HEK293 (cell line): ENCODE results near the gene ZC3H18.
A peak's percentile ranks its signal among the peaks of the same experiment; 100 is the strongest.

Source experiments
- HOXA7 ChIP-seq: sonication (generic); formaldehyde crosslinking; IDR thresholded peaks from 2 replicates; pipeline ENCODE4 v1.8.1; 2022; ENCODE audit warnings: missing genetic modification reagents, borderline replicate concordance
- INSM2 ChIP-seq: fragments of 450-650 bp; formaldehyde crosslinking; IDR thresholded peaks from 2 replicates; pipeline ENCODE4 v1.5.1; 2016; ENCODE audit warnings: missing biosample characterization, missing genetic modification characterization
- KLF9 ChIP-seq: fragments of 450-650 bp; formaldehyde crosslinking; IDR thresholded peaks from 2 replicates; pipeline ENCODE4 v1.5.1; 2016; ENCODE audit warnings: missing biosample characterization, missing genetic modification characterization, low read depth
- MEIS1 ChIP-seq: sonication (generic); formaldehyde crosslinking; IDR thresholded peaks from 2 replicates; pipeline ENCODE4 v1.8.1; 2022; ENCODE audit warnings: missing genetic modification reagents, mild to moderate bottlenecking, borderline replicate concordance
- PRDM10 ChIP-seq: fragments of 450-650 bp; formaldehyde crosslinking; IDR thresholded peaks from 2 replicates; pipeline ENCODE4 v1.5.1; 2016; ENCODE audit warnings: missing biosample characterization, missing genetic modification characterization
- REST ChIP-seq: fragments of 450-650 bp; formaldehyde crosslinking; IDR thresholded peaks from 2 replicates; pipeline ENCODE4 v1.5.1; 2016; ENCODE audit warnings: missing biosample characterization, missing genetic modification characterization
- TSHZ1 ChIP-seq: fragments of 450-650 bp; formaldehyde crosslinking; IDR thresholded peaks from 2 replicates; pipeline ENCODE4 v1.5.1; 2016; ENCODE audit warnings: missing biosample characterization, missing genetic modification characterization, borderline replicate concordance
- YY2 ChIP-seq: fragments of 450-650 bp; formaldehyde crosslinking; IDR thresholded peaks from 2 replicates; pipeline ENCODE4 v1.5.1; 2016; ENCODE audit warnings: missing biosample characterization, missing genetic modification characterization
- ZBTB8A ChIP-seq: fragments of 450-650 bp; formaldehyde crosslinking; IDR thresholded peaks from 2 replicates; pipeline ENCODE4 v1.5.1; 2016; ENCODE audit warnings: missing biosample characterization, missing genetic modification characterization
- ZIC2 ChIP-seq: fragments of 450-650 bp; formaldehyde crosslinking; IDR thresholded peaks from 2 replicates; pipeline ENCODE4 v1.5.1; 2016; ENCODE audit warnings: missing biosample characterization, missing genetic modification characterization
- ZNF350 ChIP-seq: fragments of 450-650 bp; formaldehyde crosslinking; IDR thresholded peaks from 2 replicates; pipeline ENCODE4 v1.5.0; 2017; ENCODE audit warnings: missing biosample characterization, mild to moderate bottlenecking, missing genetic modification characterization
- ZNF416 ChIP-seq: fragments of 450-650 bp; formaldehyde crosslinking; IDR thresholded peaks from 2 replicates; pipeline ENCODE4 v1.5.1; 2016; ENCODE audit warnings: missing biosample characterization, missing genetic modification characterization
- ZNF423 ChIP-seq: fragments of 450-650 bp; formaldehyde crosslinking; IDR thresholded peaks from 2 replicates; pipeline ENCODE4 v1.5.1; 2016; ENCODE audit warnings: missing biosample characterization, missing genetic modification characterization
- ZNF585B ChIP-seq: fragments of 450-650 bp; formaldehyde crosslinking; IDR thresholded peaks from 2 replicates; pipeline ENCODE4 v1.5.1; 2016; ENCODE audit warnings: missing biosample characterization, missing genetic modification characterization
- ZNF600 ChIP-seq: fragments of 450-650 bp; formaldehyde crosslinking; IDR thresholded peaks from 2 replicates; pipeline ENCODE4 v1.5.1; 2016; ENCODE audit warnings: missing biosample characterization, missing genetic modification characterization
- ZNF623 ChIP-seq: fragments of 450-650 bp; formaldehyde crosslinking; IDR thresholded peaks from 2 replicates; pipeline ENCODE4 v1.5.1; 2016; ENCODE audit warnings: missing biosample characterization, missing genetic modification characterization
- ZNF639 ChIP-seq: fragments of 450-650 bp; formaldehyde crosslinking; IDR thresholded peaks from 2 replicates; pipeline ENCODE4 v1.5.1; 2016; ENCODE audit warnings: missing biosample characterization, missing genetic modification characterization
- ZNF658 ChIP-seq: fragments of 450-650 bp; formaldehyde crosslinking; IDR thresholded peaks from 2 replicates; pipeline ENCODE4; 2016; ENCODE audit warnings: missing biosample characterization, missing genetic modification characterization
- ZNF747 ChIP-seq: fragments of 450-650 bp; formaldehyde crosslinking; IDR thresholded peaks from 2 replicates; pipeline ENCODE4 v1.5.1; 2016; ENCODE audit warnings: missing biosample characterization, missing genetic modification characterization
- ZNF776 ChIP-seq: fragments of 450-650 bp; formaldehyde crosslinking; IDR thresholded peaks from 2 replicates; pipeline ENCODE4 v1.5.0; 2017; ENCODE audit warnings: missing biosample characterization, missing genetic modification characterization, borderline replicate concordance
- ZNF791 ChIP-seq: fragments of 450-650 bp; formaldehyde crosslinking; IDR thresholded peaks from 2 replicates; pipeline ENCODE4 v1.5.1; 2016; ENCODE audit warnings: missing biosample characterization, missing genetic modification characterization
- ZNF837 ChIP-seq: fragments of 450-650 bp; formaldehyde crosslinking; IDR thresholded peaks from 2 replicates; pipeline ENCODE4 v1.5.1; 2016; ENCODE audit warnings: missing biosample characterization, missing genetic modification characterization
- ZSCAN23 ChIP-seq: fragments of 450-650 bp; formaldehyde crosslinking; IDR thresholded peaks from 2 replicates; pipeline ENCODE4 v1.5.1; 2016; ENCODE audit warnings: missing biosample characterization, missing genetic modification characterization
- ZSCAN30 ChIP-seq: fragments of 450-650 bp; IDR thresholded peaks from 2 replicates; pipeline ENCODE4 v1.5.1; 2018; ENCODE audit warnings: missing biosample characterization, mild to moderate bottlenecking, missing genetic modification characterization, moderate library complexity
- ZXDB ChIP-seq: fragments of 450-650 bp; formaldehyde crosslinking; IDR thresholded peaks from 2 replicates; pipeline ENCODE4 v1.5.1; 2016; ENCODE audit warnings: missing biosample characterization, missing genetic modification characterization

ZC3H18 gene

GRCh38 chr16:88662843-88663606 is 92.8 kb downstream of the ZC3H18 start, which contains the start of gene MVD (continued):
- no peak for TF ChIP-seq ZSCAN23 (tag by site-specific recombination)
- no peak for TF ChIP-seq ZNF747 (tag by site-specific recombination)
- no peak for TF ChIP-seq ZNF791 (tag by site-specific recombination)
- no peak for TF ChIP-seq MEIS1 (CRISPR knock-in tag)
- TF ChIP-seq ZXDB: peak; percentile 77; the same call in 1 of the 2 replicates
- no peak for TF ChIP-seq INSM2
- TF ChIP-seq ZNF600 (tag by site-specific recombination): no peak
- no peak for TF ChIP-seq ZNF585B (tag by site-specific recombination)
- no peak for TF ChIP-seq ZNF623 (tag by site-specific recombination)
- TF ChIP-seq ZBTB8A: peak; percentile 95
- 0 out of 2 replicates have a peak, but pooled peaks have one; percentile 44 for TF ChIP-seq YY2 (tag by site-specific recombination)
- TF ChIP-seq HOXA7 (CRISPR knock-in tag): no peak
- TF ChIP-seq REST (tag by site-specific recombination): no peak
- no peak for TF ChIP-seq ZNF423
- no peak for TF ChIP-seq TSHZ1
- TF ChIP-seq ZIC2 (tag by site-specific recombination): peak; percentile 82
- no peak for TF ChIP-seq ZNF776 (tag by site-specific recombination)
- TF ChIP-seq PRDM10 (tag by site-specific recombination): peak; percentile 24; the same call in 1 of the 2 replicates
- TF ChIP-seq ZNF658 (tag by site-specific recombination): no peak
- no peak for TF ChIP-seq ZNF837 (tag by site-specific recombination)
- no peak for TF ChIP-seq ZNF639 (tag by site-specific recombination)
- TF ChIP-seq ZNF416 (tag by site-specific recombination): no peak
- TF ChIP-seq ZSCAN30 (tag by site-specific recombination): peak; percentile 74; the same call in 1 of the 2 replicates
- no peak for TF ChIP-seq ZNF350 (tag by site-specific recombination)
- peak; percentile 35; the same call in 1 of the 2 replicates for TF ChIP-seq KLF9
